DND-41 (cell line): ENCODE data around the gene MEGF11.

Experiments used
- ATAC-seq: fragments of 200-7000 bp; cut with Tn5 transposase; 3 replicates; pipeline ENCODE4 v1.9.1; 2021; ENCODE audit warnings: low read depth; ENCODE audit not compliant: insufficient read depth
- DNase-seq: peaks from one replicate; pipeline ENCODE4 v3.0.0-alpha.2; 2020
- H2AFZ ChIP-seq: 2 replicates; pipeline ENCODE4 v1.6.0; 2012; ENCODE audit warnings: low read depth, low read length
- H3K27ac ChIP-seq: 2 replicates; pipeline ENCODE4 v1.5.1; 2012; ENCODE audit warnings: low read length, inconsistent platforms
- H3K27me3 ChIP-seq: fragments of 200-600 bp; sonication (generic); 2 replicates; pipeline ENCODE4 v1.6.0; 2012; ENCODE audit warnings: low read length, mild to moderate bottlenecking, inconsistent platforms; ENCODE audit not compliant: insufficient read depth, poor library complexity
- H3K36me3 ChIP-seq: 2 replicates; pipeline ENCODE4 v1.5.1; 2012; ENCODE audit warnings: low read length, inconsistent platforms; ENCODE audit not compliant: insufficient read depth
- H3K4me1 ChIP-seq: 2 replicates; pipeline ENCODE4 v1.5.1; 2012; ENCODE audit warnings: mild to moderate bottlenecking, low read length; ENCODE audit not compliant: insufficient read depth
- H3K4me2 ChIP-seq: 2 replicates; pipeline ENCODE4 v1.6.0; 2012; ENCODE audit warnings: mild to moderate bottlenecking, moderate library complexity, low read length, inconsistent platforms; ENCODE audit not compliant: insufficient read depth
- H3K4me3 ChIP-seq, 2 experiments: fragments of 200-600 bp in 1 of 2; shearing (Covaris generic) in 1 of 2; 2 replicates each; pipeline ENCODE4 v1.5.1; 2012 to 2016; ENCODE audit warnings: inconsistent platforms in 2 of 2, low read length in 2 of 2, mild to moderate bottlenecking in 2 of 2, low read depth in 1 of 2, moderate library complexity in 1 of 2
- H3K79me2 ChIP-seq: 2 replicates; pipeline ENCODE4 v1.6.0; 2012; ENCODE audit warnings: low read length, inconsistent platforms; ENCODE audit not compliant: insufficient read depth
- H3K9ac ChIP-seq: 2 replicates; pipeline ENCODE4 v1.6.0; 2012; ENCODE audit warnings: low read depth, mild to moderate bottlenecking, inconsistent platforms, low read length, moderate library complexity
- H3K9me3 ChIP-seq: 2 replicates; pipeline ENCODE4 v1.5.1; 2012; ENCODE audit warnings: low read length, moderate library complexity, mild to moderate bottlenecking, inconsistent platforms; ENCODE audit not compliant: insufficient read depth, severe bottlenecking
- H4K20me1 ChIP-seq: 2 replicates; pipeline ENCODE4 v1.6.0; 2012; ENCODE audit warnings: low read length; ENCODE audit not compliant: insufficient read depth
- EZH2 ChIP-seq: IDR thresholded peaks from 3 replicates; pipeline ENCODE4 v1.6.1; 2012; ENCODE audit warnings: borderline replicate concordance, low read depth, mild to moderate bottlenecking, moderate library complexity, low read length, inconsistent platforms; ENCODE audit not compliant: severe bottlenecking
- TF ChIP-seq, protein P1 (sequence below): IDR thresholded peaks from 2 replicates; pipeline ENCODE4 v1.5.1; 2012; ENCODE audit warnings: borderline replicate concordance, low read length, moderate library complexity, mild to moderate bottlenecking; ENCODE audit not compliant: poor library complexity, severe bottlenecking; ENCODE audit errors: extremely low read depth

Gene MEGF11

DNA sequence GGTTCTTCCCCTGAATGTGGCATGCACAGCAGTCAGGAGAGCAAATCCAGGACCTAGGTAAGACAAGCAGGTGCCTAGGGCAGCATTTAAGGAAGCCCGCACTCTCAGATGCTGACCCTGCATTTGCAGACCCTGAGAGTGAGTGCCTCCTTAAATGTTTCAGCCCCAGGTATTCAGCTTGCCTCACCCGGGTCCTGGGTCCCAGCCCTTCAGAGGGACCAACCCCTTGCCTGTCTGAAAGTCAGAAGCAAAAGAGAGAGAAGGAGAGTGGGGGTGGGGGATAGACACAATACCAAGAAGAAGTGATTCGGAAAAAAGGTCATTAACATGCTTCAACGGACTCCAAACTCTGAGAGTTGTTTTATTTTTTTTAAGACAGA is 75.0 kb downstream of the MEGF11 start:
- H3K4me3 ChIP-seq = no peak overlapping the region
- no peak overlapping the region for H2AFZ ChIP-seq
- H3K36me3 ChIP-seq = no peaks in the 10 kb centered on the region
- H3K9ac ChIP-seq = no peak overlapping the region
- H3K4me2 ChIP-seq = no peak overlapping the region
- H3K4me1 ChIP-seq = no peaks in the 10 kb centered on the region
- H4K20me1 ChIP-seq = no peaks in the 10 kb centered on the region
- peaks cover 12% of the 10 kb centered on the region for H3K27me3 ChIP-seq
- ATAC-seq (no peak), DNase-seq (no peak)
- TF ChIP-seq EZH2 = no peak
- TF ChIP-seq, protein P1, sequence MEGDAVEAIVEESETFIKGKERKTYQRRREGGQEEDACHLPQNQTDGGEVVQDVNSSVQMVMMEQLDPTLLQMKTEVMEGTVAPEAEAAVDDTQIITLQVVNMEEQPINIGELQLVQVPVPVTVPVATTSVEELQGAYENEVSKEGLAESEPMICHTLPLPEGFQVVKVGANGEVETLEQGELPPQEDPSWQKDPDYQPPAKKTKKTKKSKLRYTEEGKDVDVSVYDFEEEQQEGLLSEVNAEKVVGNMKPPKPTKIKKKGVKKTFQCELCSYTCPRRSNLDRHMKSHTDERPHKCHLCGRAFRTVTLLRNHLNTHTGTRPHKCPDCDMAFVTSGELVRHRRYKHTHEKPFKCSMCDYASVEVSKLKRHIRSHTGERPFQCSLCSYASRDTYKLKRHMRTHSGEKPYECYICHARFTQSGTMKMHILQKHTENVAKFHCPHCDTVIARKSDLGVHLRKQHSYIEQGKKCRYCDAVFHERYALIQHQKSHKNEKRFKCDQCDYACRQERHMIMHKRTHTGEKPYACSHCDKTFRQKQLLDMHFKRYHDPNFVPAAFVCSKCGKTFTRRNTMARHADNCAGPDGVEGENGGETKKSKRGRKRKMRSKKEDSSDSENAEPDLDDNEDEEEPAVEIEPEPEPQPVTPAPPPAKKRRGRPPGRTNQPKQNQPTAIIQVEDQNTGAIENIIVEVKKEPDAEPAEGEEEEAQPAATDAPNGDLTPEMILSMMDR = no peak
- no peak overlapping the region for H3K27ac ChIP-seq
- no peaks in the 10 kb centered on the region for H3K79me2 ChIP-seq
- no peaks in the 10 kb centered on the region for H3K9me3 ChIP-seq

DNA sequence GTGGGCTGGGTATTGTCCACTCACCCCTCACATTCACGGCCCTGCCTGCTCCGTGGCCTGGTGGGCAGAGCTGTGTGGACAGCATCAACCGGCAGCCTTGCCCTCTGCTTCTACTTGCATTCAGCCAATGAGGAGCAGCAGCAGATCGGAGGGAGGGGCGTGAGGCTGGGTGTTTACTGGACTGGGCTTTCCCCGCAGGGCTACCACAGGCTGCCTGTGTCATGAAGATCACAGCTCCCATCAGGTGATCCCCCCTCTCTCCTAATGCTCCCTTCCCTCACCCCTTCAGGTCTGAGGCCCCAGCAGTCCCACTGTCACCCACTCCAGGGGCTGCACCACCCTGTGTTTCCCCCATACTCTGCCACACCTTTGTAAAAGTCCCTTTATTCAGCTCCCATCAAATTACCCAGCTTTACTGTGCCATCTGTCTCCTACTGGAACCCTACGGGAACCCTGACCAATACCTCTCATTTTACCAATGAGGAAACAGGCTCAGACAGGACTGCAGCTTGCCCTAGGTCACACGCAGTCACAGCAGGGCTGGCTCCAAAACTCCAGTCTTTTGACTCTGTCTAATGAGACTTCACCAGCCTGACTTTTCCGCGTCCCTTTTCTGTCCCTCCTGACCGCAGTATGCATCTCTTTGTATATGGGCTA is 81.1 kb downstream of the MEGF11 start:
- no peaks in the 10 kb centered on the region for H3K4me1 ChIP-seq
- H3K79me2 ChIP-seq = no peaks in the 10 kb centered on the region
- TF ChIP-seq, protein P1 = no peak
- TF ChIP-seq EZH2 = no peak
- ATAC-seq (no peak), DNase-seq (no peak)
- no peaks in the 10 kb centered on the region for H4K20me1 ChIP-seq
- H3K9me3 ChIP-seq = no peaks in the 10 kb centered on the region
- no peak overlapping the region for H3K4me2 ChIP-seq
- no peak overlapping the region for H2AFZ ChIP-seq
- H3K4me3 ChIP-seq = no peak overlapping the region
- peaks cover 16% of the 10 kb centered on the region for H3K27me3 ChIP-seq
- no peak overlapping the region for H3K27ac ChIP-seq
- H3K36me3 ChIP-seq = no peaks in the 10 kb centered on the region
- no peak overlapping the region for H3K9ac ChIP-seq

DNA sequence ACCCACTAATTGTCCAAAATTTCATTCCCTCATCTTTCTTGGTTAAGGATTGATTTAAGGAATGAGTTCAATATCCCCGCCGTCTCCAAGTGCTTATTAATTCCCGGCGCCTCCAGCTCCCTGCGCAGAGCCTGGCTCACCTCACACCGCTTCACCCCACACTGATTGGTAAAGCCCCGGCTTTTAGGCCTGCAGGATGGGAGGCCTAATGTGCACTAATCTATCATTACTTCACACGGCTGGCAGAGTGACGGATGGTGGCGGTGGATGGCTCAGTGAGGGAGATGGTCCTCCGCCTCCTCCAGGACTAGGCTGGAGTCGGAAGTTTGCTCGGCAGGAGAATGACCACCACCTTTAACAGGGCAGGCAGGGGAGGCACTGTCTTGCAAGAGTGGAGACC is 81.7 kb downstream of the MEGF11 start:
- no peak overlapping the region for H2AFZ ChIP-seq
- no peak overlapping the region for H3K4me3 ChIP-seq
- no peak overlapping the region for H3K9ac ChIP-seq
- TF ChIP-seq, protein P1 = no peak
- no peak for TF ChIP-seq EZH2
- no peak for ATAC-seq
- no peaks in the 10 kb centered on the region for H3K4me1 ChIP-seq
- no peak overlapping the region for H3K27ac ChIP-seq
- DNase-seq = no peak
- H3K79me2 ChIP-seq = no peaks in the 10 kb centered on the region
- no peak overlapping the region for H3K4me2 ChIP-seq
- H3K27me3 ChIP-seq = peaks cover 13% of the 10 kb centered on the region
- H3K9me3 ChIP-seq = no peaks in the 10 kb centered on the region
- H4K20me1 ChIP-seq = no peaks in the 10 kb centered on the region
- H3K36me3 ChIP-seq = no peaks in the 10 kb centered on the region

DNA sequence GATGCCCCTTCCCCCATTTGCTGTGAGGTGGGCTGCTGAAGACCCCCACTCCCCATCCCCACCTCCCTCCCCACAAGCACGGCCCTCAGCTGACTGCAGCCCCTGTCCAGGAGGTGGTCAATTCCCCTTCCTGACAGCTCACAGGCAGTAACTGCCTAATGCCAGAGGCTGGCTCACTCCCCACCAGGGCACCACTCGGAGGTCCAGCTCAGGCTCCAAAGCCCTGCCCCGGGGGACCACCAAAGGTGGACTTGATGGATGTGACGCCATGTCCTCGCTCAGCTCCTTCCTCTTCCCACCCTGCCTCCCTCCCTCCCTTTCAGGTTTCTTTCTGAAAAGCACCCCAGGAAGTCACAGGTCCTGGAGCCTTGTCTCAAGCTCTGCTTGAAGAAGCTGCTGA is 82.8 kb downstream of the MEGF11 start:
- peaks cover 12% of the 10 kb centered on the region for H3K27me3 ChIP-seq
- H3K4me1 ChIP-seq = no peaks in the 10 kb centered on the region
- H3K27ac ChIP-seq = no peak overlapping the region
- H3K79me2 ChIP-seq = no peaks in the 10 kb centered on the region
- no peak overlapping the region for H3K4me2 ChIP-seq
- H3K36me3 ChIP-seq = no peaks in the 10 kb centered on the region
- H2AFZ ChIP-seq = no peak overlapping the region
- DNase-seq (no peak), ATAC-seq (no peak)
- no peaks in the 10 kb centered on the region for H4K20me1 ChIP-seq
- no peak overlapping the region for H3K4me3 ChIP-seq
- no peaks in the 10 kb centered on the region for H3K9me3 ChIP-seq
- H3K9ac ChIP-seq = no peak overlapping the region
- TF ChIP-seq, protein P1 = no peak
- TF ChIP-seq EZH2 = no peak
